Osteoblast (primary cell): ENCODE data around the gene CAP1. TPM values are rescaled to one million over a fixed set of nuclear protein-coding genes. Genes with fewer than 3 reads are reported as not detected.
A peak's percentile ranks its signal among the peaks of the same experiment; 100 is the strongest.

ENCODE experiments used
- DNase-seq: peaks from one replicate; pipeline ENCODE4 v3.0.0; 2011; ENCODE audit warnings: low spot score, mixed read lengths; ENCODE audit not compliant: insufficient read length; ENCODE audit errors: missing footprints
- H2AFZ ChIP-seq: 2 replicates; pipeline ENCODE4 v1.6.0; 2011; ENCODE audit warnings: mild to moderate bottlenecking, low read length
- H3K27ac ChIP-seq: 2 replicates; pipeline ENCODE4 v1.5.1; 2011; ENCODE audit warnings: mild to moderate bottlenecking, low read depth, low read length, moderate library complexity
- H3K27me3 ChIP-seq: 2 replicates; pipeline ENCODE4 v1.6.0; 2012; ENCODE audit warnings: mild to moderate bottlenecking, control low read depth, inconsistent platforms, low read length, moderate library complexity; ENCODE audit not compliant: insufficient read depth
- H3K36me3 ChIP-seq: 2 replicates; pipeline ENCODE4 v1.5.1; 2011; ENCODE audit warnings: mild to moderate bottlenecking, low read length, control low read depth, moderate library complexity; ENCODE audit not compliant: insufficient read depth
- H3K4me1 ChIP-seq: 2 replicates; pipeline ENCODE4 v1.5.1; 2011; ENCODE audit warnings: mild to moderate bottlenecking, low read length, control low read depth, moderate library complexity; ENCODE audit not compliant: insufficient read depth
- H3K4me2 ChIP-seq: 2 replicates; pipeline ENCODE4 v1.6.0; 2011; ENCODE audit warnings: mild to moderate bottlenecking, low read length; ENCODE audit not compliant: insufficient read depth
- H3K4me3 ChIP-seq: fragments of 200-600 bp; sonication (generic); 3 replicates; pipeline ENCODE4 v1.5.1; 2012; ENCODE audit warnings: mild to moderate bottlenecking, low read length, inconsistent platforms; ENCODE audit not compliant: insufficient read depth
- H3K79me2 ChIP-seq: 2 replicates; pipeline ENCODE4 v1.6.0; 2012; ENCODE audit warnings: mild to moderate bottlenecking, low read length, control low read depth, inconsistent platforms; ENCODE audit not compliant: insufficient read depth
- H3K9me3 ChIP-seq: 2 replicates; pipeline ENCODE4 v1.5.1; 2011; ENCODE audit warnings: low read depth, low read length, control low read depth
- H4K20me1 ChIP-seq: 2 replicates; pipeline ENCODE4 v1.6.0; 2012; ENCODE audit warnings: mild to moderate bottlenecking, low read length, control low read depth; ENCODE audit not compliant: insufficient read depth
- CTCF ChIP-seq: IDR thresholded peaks from 2 replicates; pipeline ENCODE4 v1.5.1; 2011; ENCODE audit warnings: mild to moderate bottlenecking, low read depth, low read length, moderate library complexity; ENCODE audit errors: extremely low read depth
- total RNA-seq: library from RNA; depleted of rRNA; stranded (reverse); fragments of >200 nt; gene quantifications from 2 replicates; pipeline ENCODE4 v1.2.3, GENCODE V29; 2012

The CAP1 gene
- total RNA-seq, 1 donor = 390 TPM

- Histone ChIP-seq H3K27ac (peak overlapping the region; percentile 95), H3K4me3 (peak overlapping the region; percentile 90), H3K4me2 (peak overlapping the region; percentile 93), H3K36me3 (peaks cover 10% of the 10 kb centered on the region), H2AFZ (peak overlapping the region; percentile 91), H4K20me1 (peaks cover 33% of the 10 kb centered on the region), H3K9me3 (no peaks in the 10 kb centered on the region), H3K79me2 (peaks cover 43% of the 10 kb centered on the region), H3K4me1 (peaks cover 42% of the 10 kb centered on the region), H3K27me3 (no peaks in the 10 kb centered on the region)
- DNase-seq = peak; percentile 91
- TF ChIP-seq CTCF = no peak
These were observed 595 bp upstream of the CAP1 start for GRCh38 chr1:40039757-40040510.

GRCh38 chr1:40041466-40041838 is 923 bp downstream of the CAP1 start:
- no peak for TF ChIP-seq CTCF
- peak overlapping the region; percentile 90 for H3K4me3 ChIP-seq
- H4K20me1 ChIP-seq = peaks cover 42% of the 10 kb centered on the region
- no peak overlapping the region for H2AFZ ChIP-seq
- H3K4me1 ChIP-seq = peaks cover 42% of the 10 kb centered on the region
- peaks cover 14% of the 10 kb centered on the region for H3K36me3 ChIP-seq
- H3K9me3 ChIP-seq = no peaks in the 10 kb centered on the region
- DNase-seq = no peak
- peak overlapping the region; percentile 99 for H3K4me2 ChIP-seq
- H3K27me3 ChIP-seq = no peaks in the 10 kb centered on the region
- peak overlapping the region; percentile 95 for H3K27ac ChIP-seq
- peaks cover 58% of the 10 kb centered on the region for H3K79me2 ChIP-seq

- peak overlapping the region; percentile 99 for H3K4me2 ChIP-seq
- peak overlapping the region; percentile 90 for H3K4me3 ChIP-seq
- peaks cover 14% of the 10 kb centered on the region for H3K36me3 ChIP-seq
- no peak for TF ChIP-seq CTCF
- DNase-seq = no peak
- peak overlapping the region; percentile 7 for H3K27ac ChIP-seq
- peaks cover 67% of the 10 kb centered on the region for H3K79me2 ChIP-seq
- H4K20me1 ChIP-seq = peaks cover 42% of the 10 kb centered on the region
- H3K9me3 ChIP-seq = no peaks in the 10 kb centered on the region
- H3K4me1 ChIP-seq = peaks cover 40% of the 10 kb centered on the region
- H3K27me3 ChIP-seq = no peaks in the 10 kb centered on the region
- H2AFZ ChIP-seq = no peak overlapping the region
These were observed 1.8 kb downstream of the CAP1 start for GRCh38 chr1:40042341-40042740.

- Histone ChIP-seq H3K27ac (no peak overlapping the region), H3K36me3 (peaks cover 14% of the 10 kb centered on the region), H3K9me3 (no peaks in the 10 kb centered on the region), H4K20me1 (peaks cover 49% of the 10 kb centered on the region), H3K27me3 (no peaks in the 10 kb centered on the region), H2AFZ (no peak overlapping the region), H3K4me3 (no peak overlapping the region), H3K4me1 (peaks cover 42% of the 10 kb centered on the region), H3K79me2 (peaks cover 83% of the 10 kb centered on the region), H3K4me2 (peak overlapping the region; percentile 15)
- no peak for DNase-seq
- no peak for TF ChIP-seq CTCF
These were observed 3.6 kb downstream of the CAP1 start for GRCh38 chr1:40044110-40044509.
